Stimulated activated CD8-positive, alpha-beta memory T cell treated with anti-CD3 and anti-CD28 coated beads, Interleukin-12 subunit alpha, Interleukin-12 subunit beta, amount 100 ng/mL, for 1 hour (primary cell): ENCODE data around the gene FAM171A1.

Source experiments
- DNase-seq: peaks from one replicate; pipeline ENCODE4 v3.0.0-alpha.2; 2020; ENCODE audit warnings: low read depth

Gene FAM171A1

GRCh38 chr10:15242261-15242840 is 128.7 kb downstream of the FAM171A1 start:
- no peak for DNase-seq

GRCh38 chr10:15241306-15241705 is 129.8 kb downstream of the FAM171A1 start:
- DNase-seq: no peak

GRCh38 chr10:15238555-15239335 is 132.3 kb downstream of the FAM171A1 start:
- DNase-seq: no peak

- DNase-seq: no peak
Observed at GRCh38 chr10:15237351-15237750, 133.7 kb downstream of the FAM171A1 start.

GRCh38 chr10:15236340-15236739 is 134.7 kb downstream of the FAM171A1 start:
- DNase-seq: no peak

- DNase-seq: no peak
Observed at GRCh38 chr10:15232279-15232678, 138.8 kb downstream of the FAM171A1 start.

GRCh38 chr10:15231426-15231825 is 139.7 kb downstream of the FAM171A1 start:
- DNase-seq: no peak

GRCh38 chr10:15230257-15230656 is 140.8 kb downstream of the FAM171A1 start:
- DNase-seq: no peak

GRCh38 chr10:15229268-15229667 is 141.8 kb downstream of the FAM171A1 start:
- no peak for DNase-seq

GRCh38 chr10:15228426-15228825 is 142.7 kb downstream of the FAM171A1 start:
- no peak for DNase-seq

- no peak for DNase-seq
Observed at GRCh38 chr10:15227611-15228372, 143.3 kb downstream of the FAM171A1 start.

GRCh38 chr10:15225511-15225910 is 145.6 kb downstream of the FAM171A1 start:
- no peak for DNase-seq

GRCh38 chr10:15224948-15225347 is 146.1 kb downstream of the FAM171A1 start:
- DNase-seq: no peak

GRCh38 chr10:15223174-15223573 is 147.9 kb downstream of the FAM171A1 start:
- no peak for DNase-seq

- DNase-seq: no peak
Observed at GRCh38 chr10:15222511-15222910, 148.6 kb downstream of the FAM171A1 start.

- DNase-seq: no peak
Observed at GRCh38 chr10:15220445-15220844, 150.6 kb downstream of the FAM171A1 start.

GRCh38 chr10:15216700-15217099 is 154.4 kb downstream of the FAM171A1 start:
- no peak for DNase-seq

GRCh38 chr10:15214237-15214636 is 156.9 kb downstream of the FAM171A1 start:
- DNase-seq: no peak

- DNase-seq: no peak
Observed at GRCh38 chr10:15213461-15213861, 157.6 kb downstream of the FAM171A1 start.

- DNase-seq: no peak
Observed at GRCh38 chr10:15211464-15211979, 159.6 kb downstream of the FAM171A1 start.

GRCh38 chr10:15210521-15210920 is 160.6 kb downstream of the FAM171A1 start:
- DNase-seq: no peak

- DNase-seq: peak; percentile 81
Observed at GRCh38 chr10:15209827-15210509, 161.1 kb downstream of the FAM171A1 start.
